HG02973 (cell line): Measurements from ENCODE around the gene TMEM123.

Experiments
- ATAC-seq: cut with Tn5 transposase; IDR thresholded peaks from one replicate; pipeline ENCODE4 v1.9.1; 2021; ENCODE audit warnings: moderate library complexity; ENCODE audit not compliant: unreplicated experiment

TMEM123 gene

DNA sequence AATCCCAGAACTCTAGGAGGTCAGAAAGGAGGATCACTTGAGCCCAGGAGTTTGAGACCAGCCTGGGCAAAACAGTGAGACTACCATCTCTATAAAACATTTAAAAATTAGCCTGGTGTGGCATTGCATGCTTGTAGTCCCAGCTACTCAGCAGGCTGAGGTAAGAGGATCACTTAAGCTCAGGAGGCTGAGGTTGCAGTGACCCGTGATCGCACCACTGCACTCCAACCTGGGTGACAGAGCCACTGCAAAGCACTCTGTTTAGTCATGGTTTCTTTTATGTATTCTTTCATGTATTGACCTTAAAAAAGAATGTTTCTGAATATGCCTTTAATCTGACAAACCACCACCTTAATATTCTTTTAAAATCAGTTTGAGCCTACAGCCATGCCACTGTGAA lies 53.4 kb downstream of the TMEM123 start:
- ATAC-seq = no peak

DNA sequence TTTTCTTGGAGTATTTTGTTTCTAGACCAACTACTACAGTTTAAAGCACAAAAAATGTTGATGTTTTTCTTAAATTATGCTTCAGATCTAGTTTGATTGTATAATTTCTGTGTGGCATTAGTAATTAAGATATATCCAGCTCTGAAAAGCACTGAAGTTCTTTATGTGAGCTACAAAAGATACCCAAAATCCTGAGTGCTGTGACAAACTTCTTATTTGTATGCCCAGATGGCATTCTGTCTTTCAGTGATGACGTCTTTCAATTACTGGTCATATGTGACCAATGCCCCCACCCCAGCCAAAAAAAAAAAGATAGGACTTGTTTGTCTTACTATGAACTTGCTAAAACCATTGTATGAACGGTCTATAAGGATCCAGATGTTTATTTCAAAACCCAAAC lies 54.3 kb downstream of the TMEM123 start:
- no peak for ATAC-seq

DNA sequence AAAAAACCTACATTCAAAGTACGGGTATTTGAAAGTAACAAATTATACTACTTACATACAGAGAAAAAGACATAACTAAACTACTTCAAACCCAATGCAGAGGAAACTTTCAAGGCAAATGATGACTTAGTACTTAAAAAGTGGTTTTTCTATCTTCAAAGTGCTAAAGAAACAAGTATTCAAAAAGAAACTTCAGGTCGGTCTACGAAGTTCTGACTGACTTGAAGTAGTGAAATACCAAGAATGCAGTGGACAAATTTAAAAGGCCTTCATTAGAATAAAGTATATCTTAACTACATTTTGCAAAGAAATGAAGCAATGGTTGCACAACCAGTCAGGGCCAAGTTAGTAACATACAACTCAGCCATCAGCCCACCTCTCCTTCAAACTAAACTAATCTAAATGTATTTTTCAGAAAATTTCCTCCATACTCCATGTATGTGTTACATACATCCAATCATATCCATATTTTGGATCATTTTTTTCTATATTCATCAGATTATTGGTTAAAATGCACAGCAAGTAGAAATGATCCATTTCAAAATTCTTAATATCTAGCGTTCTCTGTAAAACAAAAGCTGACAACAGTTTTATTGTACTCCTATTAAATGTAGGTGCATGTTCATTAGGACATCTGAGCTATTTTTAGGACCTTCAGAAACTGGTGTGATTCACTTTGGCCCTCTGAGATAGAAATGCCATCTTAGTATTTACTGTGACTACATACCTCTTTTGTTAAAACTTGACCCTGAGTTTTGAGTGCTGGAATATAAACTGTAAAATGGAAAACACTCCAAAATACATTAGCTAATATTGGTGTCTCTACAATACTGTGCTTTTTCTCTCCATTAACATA lies 55.6 kb downstream of the TMEM123 start:
- no peak for ATAC-seq

DNA sequence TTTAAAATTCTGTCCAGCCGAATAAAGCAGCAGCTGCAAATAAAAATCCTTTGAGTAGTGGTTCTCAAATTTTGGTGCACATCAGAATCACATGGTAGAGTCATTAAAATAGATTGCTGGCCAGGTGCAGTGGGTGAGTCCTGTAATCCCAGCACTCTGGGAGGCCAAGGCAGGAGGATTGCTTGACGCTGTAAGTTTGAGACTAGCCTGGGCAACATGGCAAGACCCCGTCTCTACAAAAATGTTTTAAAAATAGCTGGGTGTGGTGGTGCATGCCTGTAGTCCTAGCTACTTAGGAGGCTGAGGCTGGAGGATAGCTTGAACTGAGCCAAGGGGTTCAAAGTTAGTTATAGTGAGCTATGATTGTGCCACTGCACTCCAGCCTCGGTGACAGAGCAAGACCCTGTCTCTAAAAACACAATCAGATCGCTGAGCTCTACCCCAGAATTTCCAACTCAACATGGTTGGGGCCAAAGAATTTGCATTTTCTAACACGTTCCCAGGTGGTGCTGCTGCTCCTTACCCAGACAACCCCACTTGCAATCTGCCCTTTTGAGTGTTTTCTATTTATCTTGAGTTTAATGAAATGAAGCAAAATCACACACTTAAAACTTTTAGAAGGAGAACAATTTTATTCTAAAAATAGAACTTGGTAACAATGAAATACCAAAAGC lies 56.7 kb downstream of the TMEM123 start:
- no peak for ATAC-seq

DNA sequence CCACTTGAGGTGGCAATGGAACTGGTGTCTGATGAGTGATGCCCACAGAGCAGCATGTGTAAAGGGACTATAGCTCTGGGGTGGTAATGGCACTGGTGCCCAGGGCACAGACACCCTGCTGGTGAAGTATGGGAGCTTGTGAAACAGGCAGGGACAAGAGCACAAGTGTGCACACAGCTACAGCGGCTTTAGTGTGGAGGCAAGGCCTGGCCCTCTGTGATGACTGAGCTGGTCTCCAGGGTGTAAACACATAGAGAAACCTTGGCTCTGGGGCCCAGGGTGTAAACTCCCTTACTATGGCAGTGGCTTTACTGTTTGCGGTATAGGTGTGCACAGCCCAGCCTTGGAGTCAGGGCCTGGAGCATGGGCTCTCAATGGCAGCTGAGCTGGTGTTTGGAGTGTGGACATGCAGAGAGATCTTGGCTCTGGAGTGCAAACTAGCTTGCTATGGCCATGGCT lies 59.3 kb downstream of the TMEM123 start:
- ATAC-seq = no peak

DNA sequence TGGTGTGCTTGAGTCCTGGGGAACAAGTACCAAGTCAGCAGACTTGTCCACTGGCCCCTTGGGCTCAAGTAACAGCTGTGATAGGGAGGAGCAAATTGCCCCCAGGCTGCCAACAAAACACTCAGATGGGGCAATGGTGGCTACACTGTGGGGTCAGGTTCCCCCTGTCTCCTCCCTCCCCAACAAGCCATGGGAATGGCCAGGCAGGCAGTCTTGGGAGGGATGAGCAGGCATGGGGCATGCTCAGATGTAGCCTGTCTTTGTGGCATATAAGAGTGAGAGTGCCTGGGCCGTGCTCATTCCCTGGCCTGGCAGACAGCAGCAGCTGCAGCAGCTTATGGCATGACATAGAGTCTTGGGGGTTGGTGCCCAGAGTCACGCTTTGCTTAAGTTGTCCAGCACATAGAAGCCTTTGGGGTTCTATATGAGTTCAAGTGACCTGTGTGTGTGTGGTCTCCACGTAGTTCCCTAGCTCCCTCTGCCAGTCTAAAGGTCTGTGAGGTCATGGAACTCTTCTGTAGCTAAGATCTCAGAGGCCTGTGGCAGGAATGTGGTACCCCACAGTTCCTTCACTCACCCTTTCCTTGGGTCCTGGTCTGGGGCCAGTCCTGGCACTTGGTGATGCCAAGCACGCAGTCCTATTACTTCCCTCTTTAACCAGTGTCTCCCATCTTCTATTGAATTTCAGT lies 60.9 kb downstream of the TMEM123 start:
- no peak for ATAC-seq

DNA sequence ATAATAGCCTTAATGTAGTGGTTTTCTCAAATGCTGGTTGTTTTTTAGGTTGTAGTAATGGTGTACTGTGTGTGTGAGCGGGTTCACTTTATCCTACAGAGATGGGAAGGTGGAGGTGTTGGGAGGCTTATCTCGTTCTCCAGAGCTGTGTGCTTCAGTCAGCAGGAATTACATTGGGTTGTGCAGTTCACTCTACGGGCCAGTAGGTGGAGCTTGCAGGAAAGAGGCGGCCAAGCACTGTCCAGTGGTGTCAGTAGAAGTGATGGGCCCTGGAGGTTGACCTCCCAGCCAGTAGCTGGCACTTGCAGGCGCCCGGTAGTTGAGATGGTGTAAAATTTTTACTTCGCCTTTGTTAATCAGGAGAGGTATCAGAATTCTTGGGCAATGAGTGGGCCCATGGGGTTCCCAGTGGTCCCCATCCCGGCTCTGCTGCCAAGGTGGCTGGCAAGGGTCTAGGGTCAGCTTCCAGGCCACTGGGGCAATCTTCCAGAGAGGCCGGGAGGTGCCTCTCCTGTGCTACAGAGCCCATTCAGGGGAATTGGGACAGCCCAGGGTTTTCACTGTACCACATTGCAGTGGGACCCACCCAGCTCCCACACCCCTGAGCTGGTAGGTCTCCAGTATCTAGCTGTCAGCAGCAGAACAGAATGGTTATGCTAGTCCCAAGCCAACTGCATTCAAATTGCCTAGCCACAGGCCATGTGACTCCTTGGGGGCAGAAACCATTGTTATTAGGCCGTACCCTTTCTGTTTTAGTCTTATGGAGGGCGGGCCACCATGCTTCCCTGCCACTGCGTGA lies 61.7 kb downstream of the TMEM123 start:
- ATAC-seq = peak; percentile 69

DNA sequence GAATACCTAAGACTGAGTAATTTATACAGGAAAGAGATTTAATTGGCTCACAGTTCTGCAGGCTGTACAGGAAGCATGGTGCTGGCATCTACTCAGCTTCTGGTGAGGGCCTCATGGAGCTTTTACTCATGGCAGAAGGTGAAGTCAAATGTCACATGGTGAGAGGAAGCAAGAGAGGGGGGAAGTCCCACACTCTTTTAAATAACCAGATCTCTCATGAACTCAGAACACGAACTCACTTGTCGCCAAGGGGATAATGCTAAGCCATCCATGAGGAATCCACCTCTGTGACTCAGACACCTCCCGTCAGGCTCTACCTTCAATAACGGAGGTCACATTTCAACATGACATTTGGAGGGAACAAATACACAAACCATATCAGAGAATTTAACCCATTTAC lies 63.3 kb downstream of the TMEM123 start:
- no peak for ATAC-seq

DNA sequence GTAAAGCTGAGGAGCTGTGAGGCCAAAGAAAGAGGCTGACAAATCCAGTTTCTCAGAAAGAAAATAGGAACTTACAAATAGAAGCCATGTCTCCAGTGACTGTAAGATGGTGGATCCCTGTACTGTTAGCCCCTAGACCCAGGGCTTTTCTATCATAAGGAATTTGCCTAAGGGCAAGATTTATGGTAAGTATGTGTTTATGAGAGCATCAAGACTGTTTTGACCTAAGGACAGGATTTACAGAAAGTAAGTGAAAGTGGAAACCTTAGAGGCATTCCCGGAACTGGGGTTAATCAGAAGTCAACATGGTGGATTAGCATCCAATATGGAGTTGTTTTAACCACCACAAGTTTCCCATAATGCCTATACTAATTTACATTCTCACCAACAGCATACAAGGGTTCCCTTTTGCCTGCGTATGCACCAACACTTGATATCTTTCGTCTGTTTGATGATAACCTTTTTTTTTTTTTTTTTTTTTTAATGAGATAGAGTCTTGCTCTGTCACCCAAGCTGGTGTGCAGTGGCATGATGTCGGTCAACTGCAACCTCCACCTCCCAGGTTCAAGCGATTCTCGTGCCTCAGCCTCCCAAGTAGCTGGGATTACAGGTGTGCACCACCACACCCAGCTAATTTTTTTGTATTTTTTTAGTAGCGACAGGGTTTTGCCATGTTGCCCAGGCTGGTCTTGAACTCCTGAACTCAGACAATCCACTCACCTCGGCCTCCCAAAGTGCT lies 65.4 kb downstream of the TMEM123 start:
- no peak for ATAC-seq

DNA sequence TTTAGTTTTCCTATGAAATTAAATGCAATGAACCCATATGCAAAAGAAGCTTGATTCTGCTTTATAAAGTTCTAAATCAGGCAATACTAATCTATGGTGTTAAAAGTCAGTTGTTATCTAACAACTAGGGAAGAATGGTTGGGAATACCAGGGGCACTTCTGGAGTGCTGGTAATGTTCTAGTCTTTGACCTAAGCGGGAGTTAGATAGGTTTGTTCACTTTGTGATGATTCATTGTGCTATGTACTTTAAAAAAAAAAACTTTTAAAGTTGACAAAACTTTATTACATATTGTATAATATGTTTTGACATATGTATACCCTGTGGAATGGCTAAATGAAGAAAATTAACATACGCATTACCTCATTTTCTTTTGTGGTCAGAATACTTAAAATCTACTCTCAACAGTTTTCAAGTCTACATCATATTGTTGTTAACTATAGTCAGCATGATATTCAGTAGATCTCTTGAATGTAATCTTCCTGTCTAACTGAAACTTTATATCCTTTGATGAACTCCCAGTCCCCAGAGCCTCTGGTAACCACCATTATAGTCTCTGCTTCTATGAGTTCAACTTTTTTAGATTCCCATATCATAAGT lies 66.3 kb downstream of the TMEM123 start:
- no peak for ATAC-seq

DNA sequence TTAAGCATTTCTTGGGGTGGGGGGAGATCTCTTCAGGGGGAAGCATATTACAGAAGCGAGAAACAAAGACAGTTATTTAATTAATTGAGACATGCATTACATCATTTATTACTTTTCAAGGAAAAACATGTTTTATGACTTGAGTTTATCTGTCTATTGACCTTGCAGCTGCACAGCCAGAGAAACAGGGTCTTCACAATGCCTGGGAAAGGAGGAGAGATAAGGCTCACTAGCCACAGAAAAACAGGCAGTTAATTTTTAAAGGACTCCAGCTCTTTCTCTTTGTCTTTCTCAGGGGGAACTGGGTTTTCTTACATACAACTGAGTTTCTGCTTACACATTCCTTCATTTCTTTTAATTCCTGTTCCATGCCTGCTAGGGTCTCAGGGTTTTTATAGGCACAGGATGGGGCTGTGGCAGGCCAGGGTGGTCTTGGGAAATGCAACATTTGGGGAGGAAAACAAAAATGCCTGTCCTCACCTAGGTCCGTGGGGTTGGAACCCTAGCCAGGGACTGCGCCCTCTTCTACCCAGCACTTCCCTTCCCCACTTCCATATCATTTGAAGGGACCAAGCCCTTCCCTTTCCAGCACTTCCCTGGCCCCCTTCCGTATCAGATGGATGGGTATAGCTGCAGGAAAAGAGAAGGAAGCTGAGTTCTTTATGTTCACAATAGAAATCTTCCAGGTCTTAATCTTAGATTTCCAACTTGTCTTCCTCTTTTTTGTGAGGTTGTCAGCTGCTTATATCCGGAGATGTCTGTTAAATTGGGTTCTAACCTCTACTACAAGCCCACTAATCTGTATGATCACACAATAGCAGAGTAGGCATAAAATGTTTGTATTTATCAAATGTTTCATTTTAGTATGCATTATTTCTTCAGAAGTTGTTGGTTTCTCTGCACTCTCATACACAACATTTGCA lies 67.2 kb downstream of the TMEM123 start:
- ATAC-seq = no peak

DNA sequence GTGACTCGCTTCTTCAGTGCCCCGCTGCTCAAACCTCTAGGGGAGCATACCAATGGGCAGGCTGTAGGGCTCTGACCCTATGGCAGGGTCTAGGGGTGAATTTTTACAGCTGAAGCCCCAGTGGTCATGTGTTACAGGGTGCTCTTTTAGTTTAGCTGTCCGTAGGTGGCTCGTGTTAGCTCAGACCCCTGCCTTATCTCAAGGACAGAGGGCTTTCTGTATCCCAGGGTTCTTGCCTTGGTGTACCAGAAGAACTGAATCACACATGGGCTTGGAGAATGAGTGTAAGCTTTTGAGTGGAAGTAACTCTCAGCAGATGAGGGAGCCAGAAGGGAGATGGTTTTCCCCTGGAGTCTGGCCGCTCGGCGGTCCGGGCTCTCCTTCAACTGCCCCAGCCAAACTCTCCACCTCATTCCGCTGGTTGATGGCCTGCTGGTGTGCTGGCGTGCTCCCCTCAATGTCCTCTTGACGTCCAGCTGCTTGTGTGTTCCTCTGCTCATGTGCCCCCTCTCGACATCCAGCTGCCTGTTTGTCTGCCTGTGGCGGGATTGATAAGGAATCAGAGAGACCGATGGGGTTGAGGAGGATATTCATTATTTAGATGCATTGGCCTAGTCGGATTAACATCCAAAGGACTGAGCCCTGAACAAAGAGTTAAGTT lies 68.0 kb downstream of the TMEM123 start:
- no peak for ATAC-seq

DNA sequence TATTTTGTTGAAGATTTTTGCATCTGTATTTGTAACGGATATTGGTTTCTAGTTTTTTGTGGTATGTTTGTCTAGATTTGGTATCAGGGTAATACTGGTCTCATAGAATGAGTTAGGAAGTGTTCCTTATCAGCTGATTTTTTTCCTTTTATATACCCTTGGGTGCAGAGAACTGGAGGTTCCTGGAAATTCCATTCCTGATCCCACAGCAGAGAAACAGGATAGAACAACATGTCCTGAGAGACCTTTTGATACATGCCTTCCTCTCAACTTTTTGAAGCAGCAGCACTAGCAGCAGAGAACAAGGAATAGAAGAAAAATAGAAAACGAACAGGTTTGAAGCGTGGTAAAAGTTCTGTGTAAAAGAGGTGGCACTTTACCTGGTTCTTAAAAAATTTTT lies 68.7 kb downstream of the TMEM123 start:
- no peak for ATAC-seq

DNA sequence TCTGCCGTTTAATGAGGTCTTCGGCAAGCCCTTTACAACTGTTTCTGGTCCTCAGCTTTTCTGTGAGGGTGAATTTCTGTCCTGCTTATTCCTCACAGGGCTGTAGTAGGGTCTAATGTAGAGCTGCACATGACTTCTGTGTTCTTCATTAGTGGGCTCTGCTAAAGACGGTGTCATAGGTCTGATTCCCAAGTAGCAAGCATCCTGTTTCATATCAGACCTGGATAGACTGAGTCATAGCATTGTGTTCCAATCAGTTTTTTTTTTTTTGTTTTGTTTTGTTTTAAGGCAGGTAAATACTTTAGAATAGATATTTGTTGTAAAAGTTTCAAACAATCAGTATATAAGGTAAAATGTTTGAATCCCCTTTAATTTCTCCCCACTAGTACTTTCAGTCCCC lies 70.2 kb downstream of the TMEM123 start:
- no peak for ATAC-seq

DNA sequence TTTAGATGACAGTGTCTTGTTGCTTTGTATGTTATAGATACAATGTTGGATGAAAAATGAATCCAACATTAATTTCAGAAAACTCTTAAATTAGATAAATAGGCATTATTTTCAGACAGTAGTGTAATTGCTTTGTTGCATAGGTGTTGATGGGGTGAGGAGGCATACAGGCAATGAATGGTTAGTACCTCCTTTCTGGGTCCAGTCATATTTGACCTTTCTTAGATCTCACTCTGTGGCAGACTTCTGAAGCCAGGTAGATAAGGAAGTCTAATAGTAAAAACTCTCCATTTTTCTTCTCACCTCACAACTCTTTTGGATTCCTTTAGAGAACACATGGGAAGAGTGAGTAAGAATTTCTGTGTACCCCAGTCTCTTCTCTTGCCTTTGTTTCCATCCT lies 73.7 kb downstream of the TMEM123 start:
- ATAC-seq = no peak

DNA sequence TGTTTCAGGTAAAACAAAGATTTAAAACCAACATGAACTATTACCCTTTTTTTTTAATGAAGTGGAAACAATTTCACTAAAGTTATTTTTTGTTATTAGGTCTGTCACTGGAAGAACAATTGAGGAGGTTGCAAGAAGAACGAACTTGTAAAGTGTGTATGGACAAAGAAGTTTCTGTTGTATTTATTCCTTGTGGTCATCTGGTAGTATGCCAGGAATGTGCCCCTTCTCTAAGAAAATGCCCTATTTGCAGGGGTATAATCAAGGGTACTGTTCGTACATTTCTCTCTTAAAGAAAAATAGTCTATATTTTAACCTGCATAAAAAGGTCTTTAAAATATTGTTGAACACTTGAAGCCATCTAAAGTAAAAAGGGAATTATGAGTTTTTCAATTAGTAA lies 74.7 kb downstream of the TMEM123 start:
- no peak for ATAC-seq

DNA sequence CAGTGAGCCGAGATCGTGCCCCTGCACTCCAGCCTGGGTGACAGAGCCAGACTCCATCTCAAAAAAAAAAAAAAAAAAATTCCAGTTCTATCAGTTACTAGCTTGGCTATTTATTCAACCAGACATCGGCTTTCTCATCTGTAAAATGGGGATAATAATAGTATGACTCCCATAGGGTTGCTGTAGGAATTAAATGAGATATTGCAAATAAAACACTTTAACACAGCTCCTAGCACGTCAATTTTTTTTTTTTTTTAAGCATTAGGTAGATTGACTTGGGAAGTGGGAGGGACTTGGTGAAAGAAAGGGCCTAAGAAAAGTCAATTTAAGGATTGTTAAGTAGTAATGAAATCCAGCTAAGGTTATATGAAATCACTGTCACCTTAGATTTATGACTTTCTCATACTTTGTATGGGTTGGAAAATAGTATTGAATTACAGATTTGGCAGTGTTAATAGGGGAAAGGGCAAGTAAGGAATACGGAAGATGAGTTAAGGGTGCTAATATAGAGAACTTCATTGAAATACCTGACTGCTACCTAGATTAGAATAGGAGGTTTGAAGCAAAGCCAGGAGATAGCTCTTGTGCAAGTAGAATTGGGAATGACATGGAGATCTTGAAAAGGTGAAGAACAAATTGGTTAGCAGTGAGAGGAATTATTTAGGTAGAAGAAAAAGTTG lies 76.7 kb downstream of the TMEM123 start:
- no peak for ATAC-seq
